DLD1 (cell line): ENCODE measurements around the gene TMC1.
"Not testable (repeated sequence)": the region's sequence is repeated elsewhere in the genome, so short reads cannot be mapped to it uniquely, and the experiment has no call there.

Experiments used
- in situ Hi-C: cut with HindIII; loops from 2 replicates; pipeline ENCODE4 v1.10.0; 2017; ENCODE audit warnings: low sequenced_read_pairs

TMC1 gene

DNA sequence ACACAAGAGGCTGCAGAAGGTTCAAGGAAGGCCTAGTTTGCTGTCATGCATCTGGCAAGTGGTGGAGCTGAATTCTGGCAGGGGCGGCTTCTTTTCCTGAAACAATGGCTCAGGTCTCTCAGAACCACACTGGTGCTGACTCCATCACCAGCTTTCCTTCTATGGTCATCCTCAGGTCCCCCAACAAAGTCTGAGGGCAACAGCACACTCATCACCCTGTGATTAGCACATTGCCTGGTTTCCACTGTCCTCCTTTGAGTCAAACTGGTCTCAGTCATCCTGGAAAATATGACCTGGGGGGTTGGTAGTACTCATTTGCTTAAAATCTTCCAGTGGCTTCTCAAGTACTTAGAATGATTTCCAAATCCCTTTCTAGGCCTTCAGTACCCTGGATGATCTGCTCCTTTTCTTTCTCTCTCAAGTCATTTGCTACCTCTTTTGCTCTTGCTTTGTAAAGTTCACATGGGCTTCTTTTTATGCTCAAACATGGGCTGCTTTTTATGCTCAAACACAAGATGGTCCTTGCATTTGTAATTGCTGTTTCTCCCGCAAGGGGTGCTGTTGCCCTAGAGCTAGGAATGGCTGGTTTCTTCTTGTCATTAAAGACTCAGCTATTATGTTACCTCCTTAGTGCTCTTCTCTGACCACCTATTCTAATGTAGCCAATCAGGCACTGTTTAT lies 286.5 kb downstream of the TMC1 start:
- in situ Hi-C loops: no loop called here

DNA sequence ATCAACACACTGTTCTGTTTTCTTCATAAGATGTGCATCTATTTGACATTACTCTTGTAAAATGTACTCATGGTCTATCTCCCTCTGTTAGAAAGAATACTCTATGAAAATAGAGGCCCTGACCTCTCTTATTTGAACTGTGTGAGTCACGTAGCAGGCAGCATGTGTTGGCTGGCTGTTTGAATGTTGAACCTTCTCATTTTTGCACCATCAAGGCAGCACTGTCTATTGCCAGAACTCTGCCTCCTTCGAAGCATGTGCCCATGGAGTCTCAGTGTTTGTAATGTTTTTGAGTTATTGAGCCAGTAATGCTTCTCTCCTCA lies 287.0 kb downstream of the TMC1 start:
- in situ Hi-C loops: no loop called here

DNA sequence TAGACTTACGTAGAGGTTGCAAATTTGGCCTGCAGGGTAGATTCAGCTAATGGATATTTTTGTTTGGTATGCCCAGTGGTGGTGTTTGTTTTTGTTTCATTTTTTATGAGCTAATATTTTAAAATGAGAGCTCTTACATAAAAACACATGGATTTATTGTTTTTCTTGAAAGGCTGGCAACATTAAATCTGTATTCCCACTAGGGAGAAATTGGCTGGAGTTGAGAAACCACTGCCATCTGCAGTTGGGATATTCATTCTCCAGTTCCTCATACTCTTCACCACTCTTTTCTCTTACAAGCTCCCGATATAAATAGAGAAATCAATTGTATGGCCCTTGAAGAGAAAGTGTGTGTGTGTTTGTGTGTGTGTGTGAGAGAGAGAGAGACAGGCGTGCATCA lies 288.2 kb downstream of the TMC1 start:
- in situ Hi-C loops: no loop called here

DNA sequence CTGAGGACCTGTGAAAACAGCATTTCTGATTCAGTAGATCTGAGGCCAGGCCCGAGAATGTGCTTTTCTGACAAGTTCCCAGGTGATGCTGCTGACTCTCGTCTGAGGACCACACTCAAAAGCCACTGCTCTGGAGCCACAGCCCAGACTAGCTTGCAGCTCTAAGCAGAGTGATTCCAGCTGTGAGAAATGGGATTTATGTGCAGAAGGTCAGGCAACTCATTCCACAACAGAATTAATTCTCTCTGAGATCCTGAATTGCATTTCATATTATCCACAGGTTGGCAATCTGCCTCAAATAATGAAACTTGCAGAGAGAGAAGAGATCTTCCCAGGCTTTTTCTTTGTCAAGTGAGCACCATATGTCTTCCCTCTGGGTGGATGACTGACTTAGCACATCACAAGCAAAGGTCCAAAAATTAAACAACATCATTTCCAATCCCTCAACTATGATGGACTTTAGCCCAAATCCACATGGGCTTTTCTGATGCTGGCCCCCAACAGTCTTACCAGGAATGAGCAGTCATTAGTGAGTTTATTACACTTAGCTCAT lies 291.2 kb downstream of the TMC1 start:
- in situ Hi-C loops: no loop called here

DNA sequence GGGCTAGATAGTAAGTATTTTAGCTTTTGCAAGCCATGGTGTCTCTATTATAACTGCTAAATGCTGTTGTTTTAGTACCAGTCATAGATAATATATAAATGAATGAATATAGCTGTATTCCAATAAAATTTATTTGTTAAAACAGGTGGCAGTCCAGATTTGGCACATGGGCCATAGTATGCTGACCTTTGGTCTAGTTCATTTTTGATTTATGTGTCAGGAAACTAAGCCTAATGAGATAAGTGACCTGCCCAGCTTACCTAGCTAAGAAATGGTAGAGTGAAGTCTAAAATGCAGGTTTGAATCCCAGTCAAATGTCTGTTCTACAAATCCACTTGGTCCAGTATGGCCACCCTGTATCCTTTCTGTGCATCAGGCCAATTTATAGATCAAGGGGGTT lies 292.1 kb downstream of the TMC1 start:
- in situ Hi-C loops: no loop called here

DNA sequence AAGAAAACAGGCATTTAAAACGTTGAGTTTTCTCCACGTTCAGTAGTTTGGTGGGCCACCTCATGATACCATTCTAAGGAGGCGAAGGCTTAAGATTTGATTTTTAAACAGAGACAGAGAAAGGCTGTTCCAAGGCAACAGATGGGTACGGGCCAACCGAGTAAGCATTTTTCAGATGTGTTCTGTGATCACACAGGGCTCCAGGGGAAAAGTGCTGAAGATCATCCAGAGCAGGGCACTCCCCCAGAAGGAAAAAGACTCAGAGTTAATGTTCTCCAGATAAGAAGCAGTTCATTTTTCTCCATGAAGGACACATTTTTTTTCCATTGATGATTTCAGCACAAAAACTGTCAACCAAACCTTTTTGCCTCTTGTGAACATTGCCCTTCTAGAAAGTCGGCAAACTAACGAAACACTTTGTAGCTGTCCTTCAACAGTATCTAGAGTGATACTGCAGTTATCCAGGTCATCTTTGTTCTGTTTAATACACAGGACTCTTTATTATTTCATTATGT lies 292.7 kb downstream of the TMC1 start:
- in situ Hi-C loops: no loop called here

DNA sequence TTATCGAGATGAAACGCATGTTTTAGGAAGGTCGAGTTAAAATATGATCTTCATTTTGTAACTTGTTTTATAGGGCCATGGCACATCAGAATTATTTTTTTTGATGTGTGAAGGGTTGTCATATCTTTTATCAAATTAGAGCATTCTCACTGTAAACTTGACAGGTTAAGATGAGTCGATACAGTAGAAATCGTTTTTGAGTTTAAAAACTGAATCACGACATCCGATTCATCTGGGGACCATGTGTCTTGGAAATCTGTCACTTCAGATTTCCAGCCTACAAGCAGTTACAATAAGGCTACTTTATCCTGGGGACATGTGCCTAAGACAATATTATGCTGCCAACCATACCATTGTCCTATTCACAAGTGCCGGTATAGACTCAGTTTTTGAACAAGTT lies 295.3 kb downstream of the TMC1 start:
- in situ Hi-C loops: loop anchor here (5.0 kb wide), 1 partner anchor 534 kb away; no protein-coding TSS in a partner anchor

DNA sequence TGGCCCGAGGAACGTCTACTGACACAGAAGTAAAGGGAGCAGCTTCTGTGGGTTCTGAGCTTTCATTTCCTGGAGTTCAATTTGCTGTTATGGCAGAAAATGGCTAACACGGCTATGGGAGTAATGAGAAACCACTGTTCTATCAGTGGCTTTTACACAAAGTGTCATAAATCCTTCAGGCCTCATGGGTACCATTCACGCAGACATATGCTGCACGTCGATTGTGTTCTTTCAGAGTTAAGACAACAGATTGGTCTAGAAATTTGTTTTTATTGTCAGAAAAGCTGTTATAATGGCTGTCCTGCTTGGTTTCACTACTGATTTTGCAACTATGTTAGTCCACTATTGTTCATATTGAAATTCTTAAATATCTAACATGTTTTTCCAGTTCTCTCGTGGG lies 296.0 kb downstream of the TMC1 start:
- in situ Hi-C loops: loop anchor here (5.0 kb wide), 1 partner anchor 535 kb away; no protein-coding TSS in a partner anchor

DNA sequence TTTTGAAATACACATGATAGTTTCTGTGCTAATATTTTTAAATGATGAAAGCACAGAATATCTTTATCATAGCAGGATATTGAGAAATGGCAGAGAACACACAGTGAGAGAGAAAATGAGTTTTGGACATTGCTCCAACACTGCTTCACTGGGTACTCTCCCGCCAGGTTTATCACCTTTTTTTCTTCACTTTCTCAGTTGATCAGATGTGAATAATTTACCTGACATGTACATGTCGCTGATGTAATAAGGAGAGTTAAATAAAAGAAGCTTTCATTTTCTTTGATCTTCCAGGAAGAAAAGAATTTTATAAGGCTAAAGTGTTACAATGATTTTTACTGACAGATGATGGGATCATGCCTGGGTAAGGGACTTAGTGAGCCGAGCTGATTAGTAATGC lies 297.0 kb downstream of the TMC1 start:
- in situ Hi-C loops: loop anchor here (5.0 kb wide), 1 partner anchor 536 kb away; no protein-coding TSS in a partner anchor

DNA sequence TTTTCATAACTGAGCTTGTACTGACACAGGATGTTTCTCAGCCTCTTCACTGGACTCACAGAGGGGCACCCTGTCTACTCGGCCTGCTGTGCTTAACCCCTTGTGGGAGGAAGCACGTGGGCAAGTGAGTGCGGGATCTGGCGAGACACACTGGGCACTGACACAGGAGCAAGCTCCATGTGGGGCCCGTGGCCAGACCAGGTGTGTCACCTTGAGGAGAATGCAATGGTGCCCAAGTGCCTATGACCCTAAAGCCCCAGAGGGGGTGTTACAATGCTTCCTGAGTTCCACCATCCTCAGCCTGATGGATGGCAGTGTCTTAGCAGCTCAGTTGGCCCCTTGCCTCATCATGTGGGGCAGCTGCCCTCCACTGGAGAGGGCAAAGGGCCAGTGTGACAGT lies 302.6 kb downstream of the TMC1 start:
- in situ Hi-C loops: no loop called here

DNA sequence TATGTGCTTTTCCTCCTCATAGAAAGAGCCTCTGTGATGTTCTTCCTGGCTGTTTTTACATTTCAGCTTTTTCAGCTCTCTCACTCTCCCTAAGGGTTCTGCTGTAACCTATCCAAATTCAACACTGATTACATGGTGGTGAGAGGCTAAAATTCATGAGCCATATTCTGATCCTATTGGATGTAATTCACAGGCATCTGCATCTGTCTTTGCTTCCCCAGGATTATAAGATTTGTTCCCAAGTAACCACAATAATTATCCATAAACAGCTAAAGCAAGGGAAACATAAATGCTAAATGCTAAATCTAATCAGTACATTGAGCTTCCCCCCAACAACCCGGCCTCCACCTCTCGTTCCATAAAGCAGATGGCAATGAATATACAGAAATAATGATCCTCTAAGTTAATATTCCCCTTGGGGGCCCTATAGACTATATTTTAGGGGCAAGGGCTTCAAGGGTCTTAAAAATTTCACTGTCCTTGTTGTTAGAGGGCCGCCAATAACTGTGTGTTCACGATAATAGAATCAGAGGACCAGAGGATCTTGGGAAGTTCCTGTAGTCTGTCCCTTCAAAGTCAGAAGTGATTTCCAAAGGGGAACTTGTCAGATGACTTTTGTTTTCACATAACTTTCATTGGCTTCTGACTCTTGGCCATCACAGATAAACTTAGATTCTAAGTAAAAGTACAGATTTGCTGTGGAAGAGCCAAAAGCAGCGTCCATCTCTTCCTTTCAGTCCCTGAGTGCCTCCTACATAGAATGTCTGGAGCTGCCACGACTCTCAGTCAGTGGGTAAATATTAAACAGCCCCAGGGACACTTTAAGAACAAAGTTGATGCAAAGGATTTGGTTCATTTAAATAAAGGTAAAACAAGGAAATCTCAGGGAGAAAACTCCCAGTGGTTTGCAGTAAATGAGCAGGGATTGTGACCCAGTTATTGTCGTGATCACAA lies 305.9 kb downstream of the TMC1 start:
- in situ Hi-C loops: loop anchor here (25.0 kb wide), 1 partner anchor 240 kb away; no protein-coding TSS in a partner anchor

DNA sequence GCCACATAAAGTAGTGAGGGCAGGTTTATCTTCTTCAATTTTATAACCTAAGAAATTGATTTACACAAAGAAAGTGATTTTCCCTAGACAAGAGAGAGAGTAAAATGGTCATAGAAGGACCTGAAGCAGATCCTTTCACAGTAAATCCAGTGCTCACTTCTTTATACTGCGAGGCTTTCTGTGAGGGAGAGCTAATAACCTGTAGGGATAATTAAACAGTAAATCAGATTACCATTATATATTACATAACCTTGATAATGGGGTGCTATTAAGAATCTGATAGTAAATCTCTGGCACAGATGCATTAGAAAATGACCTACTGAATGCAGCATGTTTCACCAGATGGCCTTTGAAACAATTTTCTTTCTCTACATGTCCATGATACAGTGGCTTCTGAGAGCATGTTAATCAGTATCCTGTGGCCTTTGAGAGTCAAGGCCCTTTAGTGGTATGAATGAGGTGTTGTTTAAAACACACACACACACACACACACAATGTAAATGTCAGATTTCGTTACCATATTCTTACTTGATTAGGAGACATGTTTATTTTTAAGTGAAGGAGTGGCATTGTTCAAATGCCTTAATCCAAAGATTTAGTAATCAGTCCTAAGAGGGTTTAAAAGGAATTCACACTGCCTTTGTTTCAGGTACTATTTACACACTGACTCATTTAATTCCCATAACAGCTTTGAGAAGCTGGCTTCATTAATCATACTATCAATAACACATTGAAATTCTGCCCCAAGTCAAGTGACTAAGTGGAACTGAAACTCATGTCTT lies 306.7 kb downstream of the TMC1 start:
- in situ Hi-C loops: loop anchor here (25.0 kb wide), 1 partner anchor 241 kb away; no protein-coding TSS in a partner anchor

DNA sequence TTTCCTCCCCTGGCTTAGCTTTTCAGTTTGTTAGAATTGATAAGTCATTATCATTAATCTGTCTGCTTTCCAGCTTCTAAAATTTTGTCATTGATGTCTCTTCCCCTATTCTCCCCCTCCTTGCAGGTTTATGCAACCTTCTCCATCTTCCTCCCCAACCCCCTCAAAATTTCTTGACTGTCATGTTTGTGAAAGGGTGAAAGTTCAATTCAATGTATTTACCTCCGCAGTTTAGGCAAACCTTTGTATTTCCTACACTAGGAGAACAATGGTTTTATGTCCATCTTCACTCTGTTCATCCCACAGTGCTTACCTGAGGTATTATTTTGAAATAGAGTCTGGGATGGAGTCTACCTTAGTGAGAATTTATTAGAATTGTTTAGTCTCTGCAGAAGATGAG lies 313.6 kb downstream of the TMC1 start:
- in situ Hi-C loops: loop anchor here (25.0 kb wide), 1 partner anchor 248 kb away; no protein-coding TSS in a partner anchor

DNA sequence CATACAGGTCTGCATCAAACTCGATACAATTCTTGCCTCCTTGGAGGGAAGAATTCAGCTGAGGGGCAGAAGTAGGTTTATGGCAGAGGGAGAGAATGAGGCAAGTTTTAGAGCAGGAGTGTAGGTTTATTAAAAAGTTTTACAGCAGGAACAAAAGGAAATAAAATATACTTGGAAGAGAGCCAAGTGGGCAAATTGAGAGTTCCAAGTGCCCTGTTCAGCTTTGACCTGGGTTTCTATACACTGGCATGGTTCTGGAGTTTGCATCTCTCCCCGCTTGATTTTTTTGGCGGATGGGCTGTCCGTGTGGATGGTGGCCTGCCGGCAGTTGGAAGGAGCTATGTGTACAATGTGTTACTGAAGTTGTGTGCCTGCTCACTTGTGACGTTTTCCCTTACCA lies 315.4 kb downstream of the TMC1 start:
- in situ Hi-C loops: loop anchor here (25.0 kb wide), 1 partner anchor 249 kb away; no protein-coding TSS in a partner anchor

DNA sequence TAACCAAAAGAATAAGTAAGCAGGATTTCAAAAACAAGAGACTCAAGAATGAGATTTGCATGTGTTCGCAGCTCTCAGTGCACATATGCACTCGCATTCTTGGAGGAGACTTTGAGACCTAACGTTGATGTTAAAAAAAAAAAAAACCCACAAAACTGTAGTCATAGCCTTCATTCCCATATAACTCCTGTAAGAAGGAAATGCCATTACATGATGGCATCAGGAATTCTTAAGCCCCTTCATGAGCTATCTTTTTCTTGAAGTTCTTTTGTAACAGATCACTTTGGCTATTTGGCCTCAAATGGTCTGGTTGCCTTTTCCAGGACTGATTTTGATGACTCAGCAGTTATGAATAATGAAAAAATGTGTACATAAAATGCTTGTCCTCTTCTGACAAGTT lies 317.7 kb downstream of the TMC1 start:
- in situ Hi-C loops: loop anchor here (25.0 kb wide), 1 partner anchor 252 kb away; no protein-coding TSS in a partner anchor

DNA sequence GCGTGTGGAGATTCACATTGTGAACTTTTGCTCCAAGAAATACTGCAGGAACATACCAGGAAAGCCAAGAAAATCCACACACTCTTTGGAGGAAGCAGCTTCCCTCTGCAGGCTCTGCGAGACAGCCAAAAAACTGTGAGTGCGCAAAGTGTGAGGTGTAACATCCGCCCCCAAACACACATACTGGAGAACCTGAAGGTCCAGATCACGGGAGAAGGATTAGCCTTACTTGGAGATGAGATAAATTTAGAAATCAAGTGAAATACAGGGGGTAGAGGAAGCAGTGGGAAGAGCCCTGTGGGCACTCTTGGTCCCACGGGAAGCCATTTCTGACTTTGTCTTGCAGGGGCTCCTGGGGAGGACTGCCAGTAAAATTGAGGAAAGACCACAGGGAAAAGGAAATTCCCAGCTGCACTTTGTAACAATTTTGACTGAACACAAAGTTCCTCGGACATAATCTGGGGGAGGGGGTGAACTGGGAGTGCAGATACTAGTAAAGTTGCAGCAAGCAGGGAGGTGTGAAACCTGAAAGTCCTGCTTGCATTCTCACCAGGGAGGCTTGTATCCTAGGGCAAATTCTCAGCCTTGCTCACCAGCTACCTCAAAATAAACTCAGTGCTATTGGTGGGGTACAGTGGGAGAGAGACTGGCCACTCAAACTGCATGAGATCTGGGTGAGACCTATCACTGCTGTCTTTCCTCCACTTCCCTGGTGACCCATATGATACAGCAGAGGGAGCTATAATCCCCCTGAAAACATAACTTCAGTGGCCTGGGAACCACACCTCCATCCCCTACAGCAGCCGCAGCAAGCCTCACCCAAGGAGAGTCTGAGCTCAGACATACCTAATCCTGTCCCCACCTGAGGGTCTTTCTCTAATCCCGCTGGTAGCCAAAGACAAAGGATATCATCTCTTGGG lies 322.4 kb downstream of the TMC1 start:
- in situ Hi-C loops: loop anchor here (25.0 kb wide), 1 partner anchor 256 kb away; no protein-coding TSS in a partner anchor

DNA sequence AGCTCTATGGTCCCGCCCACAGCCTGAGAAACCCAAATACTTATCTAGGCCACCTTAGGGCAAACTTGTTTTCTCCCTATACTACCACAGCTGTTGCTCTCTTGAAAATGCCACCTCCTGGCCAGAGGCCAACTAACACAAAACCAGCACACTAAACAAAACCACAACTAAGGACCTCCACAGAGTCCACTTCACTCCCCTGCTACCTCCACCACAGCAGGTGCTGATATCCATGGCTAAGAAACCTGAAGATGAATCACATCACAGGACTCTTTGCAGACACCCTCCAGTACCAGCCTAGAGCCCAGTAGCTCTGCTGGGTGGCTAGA lies 323.0 kb downstream of the TMC1 start:
- in situ Hi-C loops: loop anchor here (25.0 kb wide), 1 partner anchor 257 kb away; no protein-coding TSS in a partner anchor

DNA sequence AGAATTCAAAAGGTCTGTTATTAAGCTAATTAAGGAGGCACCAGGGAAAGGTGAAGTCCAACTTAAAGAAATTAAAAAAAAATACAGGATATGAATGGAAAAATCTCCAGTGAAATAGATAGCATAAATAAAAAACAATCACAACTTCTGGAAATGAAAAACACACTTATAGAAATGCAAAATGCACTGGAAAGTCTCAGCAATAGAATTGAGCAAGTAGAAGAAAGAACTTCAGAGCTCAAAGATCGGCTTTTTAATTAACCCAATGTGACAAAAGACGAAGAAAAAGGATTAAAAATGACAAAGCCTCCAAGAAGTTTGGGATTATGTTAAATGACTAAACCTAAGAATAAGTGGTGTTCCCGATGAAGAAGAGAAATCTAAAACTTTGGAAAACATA lies 323.6 kb downstream of the TMC1 start:
- in situ Hi-C loops: loop anchor here (25.0 kb wide), 1 partner anchor 258 kb away; no protein-coding TSS in a partner anchor

DNA sequence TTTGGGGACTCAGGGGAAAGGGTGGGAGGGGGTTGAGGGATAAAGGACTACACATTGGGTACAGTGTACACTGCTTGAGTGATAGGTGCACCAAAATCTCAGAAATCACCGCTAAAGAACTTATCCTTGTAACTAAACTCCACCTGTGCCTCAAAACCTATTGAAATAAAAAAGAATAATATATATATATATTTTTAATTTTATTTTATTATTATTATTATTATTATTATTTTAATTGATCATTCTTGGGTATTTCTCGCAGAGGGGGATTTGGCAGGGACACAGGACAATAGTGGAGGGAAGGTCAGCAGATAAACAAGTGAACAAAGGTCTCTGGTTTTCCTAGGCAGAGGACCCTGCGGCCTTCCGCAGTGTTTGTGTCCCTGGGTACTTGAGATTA lies 328.8 kb downstream of the TMC1 start:
- in situ Hi-C loops: not testable (repeated sequence)
